SJSA1 (cell line): ENCODE measurements around the gene NKIRAS1. TPM values are rescaled to one million over a fixed set of nuclear protein-coding genes. Genes with fewer than 3 reads are reported as not detected.
"Not testable (repeated sequence)": the region's sequence is repeated elsewhere in the genome, so short reads cannot be mapped to it uniquely, and the experiment has no call there.

Experiments
- DNase-seq, 2 experiments: peaks; one replicate each; pipeline ENCODE4 v3.0.0-alpha.2; 2015 to 2020; ENCODE audit warnings: low spot score in 2 of 2, low read depth in 1 of 2
- H3K27ac ChIP-seq: fragments of 250-450 bp; sonication (Bioruptor Pico); 2 replicates; pipeline ENCODE4 v1.5.1; 2020; ENCODE audit warnings: mild to moderate bottlenecking, moderate library complexity
- H3K27me3 ChIP-seq: fragments of 250-450 bp; sonication (Bioruptor Pico); replicated peaks from 2 replicates; pipeline ENCODE4 v1.5.1; 2020; ENCODE audit warnings: mild to moderate bottlenecking, moderate library complexity
- H3K36me3 ChIP-seq: fragments of 250-450 bp; sonication (Bioruptor Pico); 2 replicates; pipeline ENCODE4 v1.5.1; 2020; ENCODE audit warnings: mild to moderate bottlenecking
- H3K4me1 ChIP-seq: fragments of 250-450 bp; sonication (Bioruptor Pico); replicated peaks from 2 replicates; pipeline ENCODE4 v1.6.1; 2021; ENCODE audit warnings: mild to moderate bottlenecking
- H3K4me3 ChIP-seq: fragments of 250-450 bp; sonication (Bioruptor Pico); 2 replicates; pipeline ENCODE4 v1.5.1; 2020; ENCODE audit warnings: mild to moderate bottlenecking
- H3K9me3 ChIP-seq: fragments of 250-450 bp; sonication (Bioruptor Pico); replicated peaks from 2 replicates; pipeline ENCODE4 v1.5.1; 2020; ENCODE audit warnings: mild to moderate bottlenecking
- total RNA-seq: library from RNA; depleted of rRNA; stranded (reverse); fragments of >200 nt; shearing (Covaris generic); gene quantifications from 2 replicates; pipeline ENCODE4 v1.2.3, GENCODE V29; 2014

NKIRAS1 gene
- total RNA-seq, 1 experiment from 2014 or later: 18.1 TPM

- Histone ChIP-seq H3K4me3 (no peak overlapping the region), H3K9me3 (no peaks in the 10 kb centered on the region), H3K36me3 (no peaks in the 10 kb centered on the region), H3K4me1 (no peaks in the 10 kb centered on the region), H3K27me3 (no peaks in the 10 kb centered on the region), H3K27ac (no peak overlapping the region)
- no peak for DNase-seq
Observed at GRCh38 chr3:23928524-23928923, 11.7 kb upstream of the NKIRAS1 start.

DNA sequence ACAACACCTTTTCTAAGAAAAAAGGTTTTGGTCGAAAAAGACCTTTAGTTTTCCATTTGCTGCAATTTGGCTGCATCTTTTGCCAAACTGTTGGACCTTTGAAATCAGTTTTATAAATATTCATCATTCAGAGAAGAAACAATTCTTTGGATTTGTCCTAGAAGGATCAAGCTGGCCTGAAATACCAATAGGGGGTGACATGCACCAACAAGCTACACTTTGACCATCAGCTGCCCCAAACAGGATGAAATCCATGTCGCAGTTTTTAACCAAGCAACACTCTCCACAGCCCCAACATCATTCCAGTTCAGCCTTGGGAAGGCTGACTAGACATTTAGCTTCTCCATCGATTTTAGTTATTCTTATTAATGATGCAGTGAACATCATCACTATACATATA, 9.9 kb upstream of the NKIRAS1 start:
- Histone ChIP-seq H3K27ac (no peak overlapping the region), H3K4me3 (no peak overlapping the region), H3K36me3 (peaks cover 4% of the 10 kb centered on the region; the same call in 1 of the 2 replicates), H3K9me3 (no peaks in the 10 kb centered on the region), H3K4me1 (no peaks in the 10 kb centered on the region), H3K27me3 (no peaks in the 10 kb centered on the region)
- DNase-seq: no peak

DNA sequence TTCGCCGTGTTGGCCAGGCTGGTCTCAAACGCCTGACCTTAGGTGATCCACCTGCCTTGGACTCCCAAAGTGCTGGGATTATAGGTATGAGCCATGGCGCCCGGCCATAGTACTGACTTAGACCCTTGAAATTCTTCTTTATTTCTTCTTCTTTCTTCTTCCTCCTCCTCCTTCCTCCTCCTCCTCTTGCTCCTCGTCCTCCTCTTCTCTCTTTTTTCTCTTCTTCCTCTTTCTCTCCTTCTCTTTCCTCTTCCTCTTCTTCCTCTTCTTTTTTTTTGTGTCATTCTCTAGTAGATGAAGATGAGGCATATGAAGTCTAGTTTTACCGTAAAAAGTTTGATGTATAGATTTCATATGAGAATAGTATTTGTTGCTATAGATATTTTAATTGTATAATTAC, 9.5 kb upstream of the NKIRAS1 start:
- H3K36me3 ChIP-seq: peaks cover 6% of the 10 kb centered on the region
- H3K27me3 ChIP-seq: no peaks in the 10 kb centered on the region
- H3K9me3 ChIP-seq: no peaks in the 10 kb centered on the region
- H3K27ac ChIP-seq: no peak overlapping the region
- no peak overlapping the region for H3K4me3 ChIP-seq
- no peaks in the 10 kb centered on the region for H3K4me1 ChIP-seq
- no peak for DNase-seq

DNA sequence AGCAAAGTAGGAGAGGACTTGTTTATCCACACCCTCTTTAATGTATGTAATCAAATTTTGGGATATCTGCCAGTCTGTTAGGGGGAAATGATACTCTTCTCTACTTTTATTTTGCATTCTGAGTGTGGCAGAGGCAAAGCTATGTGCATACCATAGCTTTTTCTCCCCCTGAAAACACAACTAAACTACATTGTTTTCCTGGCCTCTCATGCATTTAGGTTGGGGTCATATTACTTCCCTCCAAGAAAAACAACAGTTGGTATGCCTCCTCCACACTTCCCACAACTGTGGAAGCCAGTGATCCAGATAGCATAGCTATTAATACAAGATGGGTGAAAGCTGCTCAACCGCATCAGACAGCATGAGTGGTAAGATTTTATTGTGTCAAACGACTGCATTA, 7.0 kb upstream of the NKIRAS1 start:
- no peak for DNase-seq

DNA sequence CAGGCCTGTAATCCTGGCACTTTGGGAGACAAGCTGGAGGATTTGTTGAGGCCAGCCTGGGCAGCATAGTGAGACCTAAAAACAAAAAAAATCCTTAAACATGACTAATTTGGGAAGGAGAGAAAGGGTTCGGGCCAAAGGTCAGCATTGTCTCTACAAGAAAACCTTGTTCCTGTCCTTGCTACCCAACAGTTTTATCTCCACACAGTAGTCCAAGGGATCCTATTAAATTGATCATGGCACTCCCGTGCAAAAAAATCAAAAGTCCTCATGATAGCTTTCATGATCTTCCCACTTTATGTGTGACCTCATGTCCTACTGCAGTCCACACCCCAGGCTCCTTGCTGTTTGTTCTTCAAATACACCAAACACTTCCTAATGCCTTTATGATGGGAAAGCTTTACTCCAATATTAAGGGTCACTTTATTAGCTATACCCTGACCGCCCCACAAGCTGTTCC, 4.3 kb upstream of the NKIRAS1 start:
- DNase-seq: no peak
- H3K27me3 ChIP-seq: no peaks in the 10 kb centered on the region
- no peak overlapping the region for H3K27ac ChIP-seq
- H3K36me3 ChIP-seq: peaks cover 48% of the 10 kb centered on the region
- H3K9me3 ChIP-seq: no peaks in the 10 kb centered on the region
- H3K4me3 ChIP-seq: no peak overlapping the region
- H3K4me1 ChIP-seq: peaks cover 10% of the 10 kb centered on the region; the same call in 1 of the 2 replicates

More for the DNA sequence above, 7.0 kb upstream of the NKIRAS1 start:
- peaks cover 1% of the 10 kb centered on the region; the same call in 1 of the 2 replicates for H3K4me1 ChIP-seq
- peaks cover 31% of the 10 kb centered on the region for H3K36me3 ChIP-seq
- H3K27me3 ChIP-seq: no peaks in the 10 kb centered on the region
- H3K9me3 ChIP-seq: no peaks in the 10 kb centered on the region
- no peak overlapping the region for H3K4me3 ChIP-seq
- H3K27ac ChIP-seq: no peak overlapping the region

GRCh38 chr3:23920151-23920655, 3.4 kb upstream of the NKIRAS1 start:
- no peak overlapping the region for H3K27ac ChIP-seq
- H3K4me3 ChIP-seq: no peak overlapping the region
- H3K27me3 ChIP-seq: no peaks in the 10 kb centered on the region
- H3K36me3 ChIP-seq: peaks cover 48% of the 10 kb centered on the region
- DNase-seq: no peak
- H3K9me3 ChIP-seq: no peaks in the 10 kb centered on the region
- H3K4me1 ChIP-seq: peaks cover 15% of the 10 kb centered on the region; the same call in 1 of the 2 replicates

GRCh38 chr3:23919628-23920027, 2.8 kb upstream of the NKIRAS1 start:
- no peaks in the 10 kb centered on the region for H3K9me3 ChIP-seq
- peaks cover 15% of the 10 kb centered on the region; the same call in 1 of the 2 replicates for H3K4me1 ChIP-seq
- no peaks in the 10 kb centered on the region for H3K27me3 ChIP-seq
- H3K4me3 ChIP-seq: no peak overlapping the region
- peaks cover 48% of the 10 kb centered on the region for H3K36me3 ChIP-seq
- no peak for DNase-seq
- H3K27ac ChIP-seq: no peak overlapping the region

GRCh38 chr3:23918331-23918730, 1.5 kb upstream of the NKIRAS1 start:
- H3K27ac ChIP-seq, DNase-seq, H3K27me3 ChIP-seq, H3K9me3 ChIP-seq: not testable (repeated sequence)
- Histone ChIP-seq H3K36me3 (peaks cover 48% of the 10 kb centered on the region), H3K4me1 (peaks cover 15% of the 10 kb centered on the region; the same call in 1 of the 2 replicates), H3K4me3 (peak overlapping the region; percentile 68)

- peak overlapping the region; percentile 81 for H3K27ac ChIP-seq
- H3K4me3 ChIP-seq: peak overlapping the region; percentile 68
- DNase-seq: peak in 1 of 2 experiments; percentile 60
- not testable (repeated sequence) for H3K27me3 ChIP-seq, H3K9me3 ChIP-seq
- peaks cover 15% of the 10 kb centered on the region; the same call in 1 of the 2 replicates for H3K4me1 ChIP-seq
- peaks cover 48% of the 10 kb centered on the region for H3K36me3 ChIP-seq
Observed at GRCh38 chr3:23917679-23918303, 1.0 kb upstream of the NKIRAS1 start.

DNA sequence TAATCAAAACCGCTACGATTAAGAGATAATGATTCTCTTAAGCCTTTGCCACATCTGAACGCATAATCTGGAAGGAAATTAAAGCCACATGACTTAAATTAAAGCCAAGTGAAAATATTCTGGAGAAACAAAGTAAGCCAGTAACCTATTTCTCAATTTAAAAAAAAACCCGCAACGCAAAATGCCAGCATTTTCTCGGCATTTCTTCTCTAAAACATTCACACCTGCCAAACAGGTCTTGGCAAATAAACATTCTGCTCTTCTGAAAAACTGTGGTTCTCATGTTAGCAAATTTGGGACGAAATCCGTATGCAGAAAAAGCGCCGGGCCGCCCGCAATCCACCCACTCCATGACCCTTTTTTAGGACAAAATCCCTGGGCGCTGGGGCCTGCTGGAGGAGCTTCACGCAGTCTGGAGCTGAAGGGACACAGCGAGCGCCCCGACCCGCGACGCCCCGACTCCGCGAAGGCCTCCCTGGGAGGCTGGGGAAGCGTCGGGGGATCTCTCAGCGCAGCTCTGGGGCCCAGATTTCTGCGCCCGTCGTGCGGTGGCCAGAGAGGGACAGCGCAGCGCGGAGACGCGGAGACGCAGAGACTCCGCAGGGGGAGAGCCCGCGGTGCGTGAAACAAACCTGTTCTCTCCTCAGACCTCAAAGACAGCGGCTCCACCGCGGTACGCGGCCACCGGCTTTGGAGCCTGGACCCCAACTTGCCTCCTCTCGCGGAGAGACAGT, 471 bp downstream of the NKIRAS1 start:
- Histone ChIP-seq H3K36me3 (peaks cover 43% of the 10 kb centered on the region), H3K27me3 (no peaks in the 10 kb centered on the region), H3K27ac (peak overlapping the region; percentile 7), H3K9me3 (no peaks in the 10 kb centered on the region), H3K4me1 (peaks cover 15% of the 10 kb centered on the region; the same call in 1 of the 2 replicates), H3K4me3 (peak overlapping the region; percentile 68)
- no peak for DNase-seq

GRCh38 chr3:23915537-23916108, 1.2 kb downstream of the NKIRAS1 start:
- Histone ChIP-seq H3K36me3 (peaks cover 40% of the 10 kb centered on the region), H3K4me1 (peaks cover 15% of the 10 kb centered on the region; the same call in 1 of the 2 replicates), H3K9me3 (no peaks in the 10 kb centered on the region), H3K27me3 (no peaks in the 10 kb centered on the region), H3K4me3 (peak overlapping the region; percentile 68), H3K27ac (no peak overlapping the region)
- no peak for DNase-seq

GRCh38 chr3:23913873-23914743, 2.7 kb downstream of the NKIRAS1 start:
- Histone ChIP-seq H3K36me3 (peaks cover 31% of the 10 kb centered on the region), H3K4me3 (no peak overlapping the region), H3K4me1 (peaks cover 15% of the 10 kb centered on the region; the same call in 1 of the 2 replicates), H3K27me3 (no peaks in the 10 kb centered on the region), H3K9me3 (no peaks in the 10 kb centered on the region), H3K27ac (no peak overlapping the region)
- DNase-seq: no peak

DNA sequence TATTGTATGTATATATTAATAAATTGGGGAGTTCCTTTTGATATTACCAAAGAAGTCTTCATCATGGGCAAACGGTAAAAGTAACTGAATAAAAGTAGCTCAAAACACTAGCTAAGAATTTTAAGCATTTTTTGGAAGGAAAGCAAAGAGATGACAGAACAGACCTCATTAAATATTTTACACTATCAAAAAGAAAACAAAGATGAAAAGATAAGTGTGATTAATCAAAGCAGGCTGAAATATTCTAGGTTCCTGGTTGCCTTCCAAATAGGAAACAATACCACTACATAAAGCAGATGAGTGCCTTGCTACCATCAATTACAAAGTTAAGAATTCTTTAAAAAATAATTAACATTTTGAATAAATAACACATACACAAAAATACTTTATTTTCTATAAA, 3.6 kb downstream of the NKIRAS1 start:
- H3K36me3 ChIP-seq: peaks cover 22% of the 10 kb centered on the region
- H3K27me3 ChIP-seq: no peaks in the 10 kb centered on the region
- H3K4me1 ChIP-seq: peaks cover 7% of the 10 kb centered on the region; the same call in 1 of the 2 replicates
- H3K9me3 ChIP-seq: no peaks in the 10 kb centered on the region
- no peak overlapping the region for H3K4me3 ChIP-seq
- no peak overlapping the region for H3K27ac ChIP-seq
- DNase-seq: no peak
